HT1080 (cell line): ENCODE data around the gene OLFML1. TPM values are rescaled to one million over a fixed set of nuclear protein-coding genes. Genes with fewer than 3 reads are reported as not detected.

Source experiments
- DNase-seq: peaks from one replicate; pipeline ENCODE4 v3.0.0-alpha.2; 2015; ENCODE audit warnings: low read depth
- total RNA-seq: library from RNA; depleted of rRNA; stranded (reverse); fragments of >200 nt; shearing (Covaris generic); gene quantifications from 2 replicates; pipeline ENCODE4 v1.2.3, GENCODE V29; 2014; rRNA removed

Gene OLFML1
- total RNA-seq, 1 experiment from 2014 or later, result not detected

GRCh38 chr11:7559398-7560283, 74.3 kb downstream of the OLFML1 start:
- no peak for DNase-seq

Other genes starting within 250 kb of the OLFML1 start
- gene SYT9, start 233.6 kb upstream of the OLFML1 start, total RNA-seq, result 0.11 and 0.33 TPM in 2 replicates
- 1.2 and 2.6 TPM in 2 replicates for gene PPFIBP2, start 28.5 kb downstream of the OLFML1 start, total RNA-seq
- gene CYB5R2, start 188.0 kb downstream of the OLFML1 start, total RNA-seq, result 1.9 and 5.7 TPM in 2 replicates
- not detected in 2 replicates for gene OVCH2, start 221.0 kb downstream of the OLFML1 start, total RNA-seq